SU-DHL-6 (cell line): ENCODE results near the gene ARG1.

ENCODE experiments used
- CTCF ChIP-seq: fragments of 200-600 bp; sonication (generic); IDR thresholded peaks from one replicate; pipeline ENCODE4 v1.5.1; 2017; ENCODE audit warnings: antibody characterized with exemption, mild to moderate bottlenecking, low read length, moderate library complexity; ENCODE audit not compliant: insufficient read depth, poor library complexity, severe bottlenecking
- EZH2phosphoT487 ChIP-seq: fragments of 200-600 bp; sonication (generic), shearing (Covaris generic); conservative IDR thresholded peaks from 2 replicates; pipeline ENCODE4 v1.6.1; 2018; ENCODE audit warnings: mild to moderate bottlenecking, antibody characterized with exemption, low read length, moderate library complexity, mixed read lengths

GRCh38 chr6:131561925-131562707 is 10.9 kb upstream of the ARG1 start:
- TF ChIP-seq CTCF, result no peak
- no peak for TF ChIP-seq EZH2phosphoT487
